Left lobe of liver (tissue), 2 donors: Measurements from ENCODE around the gene TLX1. TPM values are rescaled to one million over a fixed set of nuclear protein-coding genes. Genes with fewer than 3 reads are reported as not detected.
"Not testable (repeated sequence)": the region's sequence is repeated elsewhere in the genome, so short reads cannot be mapped to it uniquely, and the experiment has no call there.

Source experiments
- ATAC-seq: fragments of 200-7000 bp; cut with Tn5 transposase; one replicate; pipeline ENCODE4 v1.9.1; 2020; ENCODE audit warnings: mild to moderate bottlenecking, moderate library complexity
- DNase-seq: peaks from one replicate; pipeline ENCODE4 v3.0.0-alpha.2; 2020; ENCODE audit warnings: low spot score
- total RNA-seq: library from RNA; stranded (reverse); gene quantifications from one replicate; pipeline ENCODE4 v1.2.1, GENCODE V29; 2021
- donor health status: DM: no; HTN: no; CAD: no; lungs with moderate emphysema.
- donor health status: DM: no; HTN: yes; CAD: no.

TLX1 gene
- total RNA-seq, 1 donor from 2014 or later: 1.3 TPM

GRCh38 chr10:101146392-101147251 is 15.5 kb downstream of the TLX1 start:
- ATAC-seq (peak; percentile 23), DNase-seq (no peak)

GRCh38 chr10:101151395-101151794 is 20.3 kb downstream of the TLX1 start:
- DNase-seq (no peak), ATAC-seq (no peak)

DNA sequence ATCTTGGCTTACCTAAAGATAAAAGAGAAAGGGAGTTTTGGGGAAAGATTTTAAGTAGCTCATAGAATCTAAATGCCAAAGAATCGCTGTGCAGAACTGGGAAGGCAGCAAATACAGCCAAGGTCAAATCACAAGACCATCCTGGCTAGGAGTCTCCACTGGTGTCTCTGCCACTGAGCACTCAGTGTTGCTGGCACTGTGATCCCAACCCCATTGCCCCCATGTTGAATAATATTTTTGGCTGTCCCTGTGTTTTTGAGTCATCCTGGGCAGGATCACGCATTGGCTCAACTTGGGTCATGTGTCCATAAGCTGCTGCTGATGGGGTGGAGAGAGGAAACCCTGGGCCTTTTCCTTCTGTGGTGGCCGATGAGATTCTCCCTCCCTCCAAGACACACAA is 21.2 kb downstream of the TLX1 start:
- DNase-seq (no peak), ATAC-seq (no peak)

DNA sequence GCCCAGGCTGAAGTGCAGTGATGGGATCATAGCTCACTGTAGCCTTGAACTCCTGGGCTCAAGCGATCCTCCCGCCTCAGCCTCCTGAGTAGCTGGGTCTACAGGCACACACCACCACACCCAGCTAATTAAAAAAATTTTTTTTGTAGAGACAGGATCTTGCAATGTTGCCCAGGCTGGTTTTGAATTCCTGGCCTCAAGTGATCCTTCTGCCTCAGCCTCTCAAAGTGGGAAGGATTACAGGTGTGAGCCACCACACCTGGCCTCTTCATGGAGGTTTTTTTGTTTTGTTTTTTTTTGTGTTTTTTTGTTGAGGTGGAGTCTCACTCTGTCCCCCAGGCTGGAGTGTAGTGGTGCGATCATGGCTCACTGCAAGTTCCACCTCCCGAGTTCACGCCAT is 23.4 kb downstream of the TLX1 start:
- DNase-seq, ATAC-seq: not testable (repeated sequence)

- ATAC-seq (no peak), DNase-seq (no peak)
Observed at GRCh38 chr10:101155896-101156295, 24.8 kb downstream of the TLX1 start.

DNA sequence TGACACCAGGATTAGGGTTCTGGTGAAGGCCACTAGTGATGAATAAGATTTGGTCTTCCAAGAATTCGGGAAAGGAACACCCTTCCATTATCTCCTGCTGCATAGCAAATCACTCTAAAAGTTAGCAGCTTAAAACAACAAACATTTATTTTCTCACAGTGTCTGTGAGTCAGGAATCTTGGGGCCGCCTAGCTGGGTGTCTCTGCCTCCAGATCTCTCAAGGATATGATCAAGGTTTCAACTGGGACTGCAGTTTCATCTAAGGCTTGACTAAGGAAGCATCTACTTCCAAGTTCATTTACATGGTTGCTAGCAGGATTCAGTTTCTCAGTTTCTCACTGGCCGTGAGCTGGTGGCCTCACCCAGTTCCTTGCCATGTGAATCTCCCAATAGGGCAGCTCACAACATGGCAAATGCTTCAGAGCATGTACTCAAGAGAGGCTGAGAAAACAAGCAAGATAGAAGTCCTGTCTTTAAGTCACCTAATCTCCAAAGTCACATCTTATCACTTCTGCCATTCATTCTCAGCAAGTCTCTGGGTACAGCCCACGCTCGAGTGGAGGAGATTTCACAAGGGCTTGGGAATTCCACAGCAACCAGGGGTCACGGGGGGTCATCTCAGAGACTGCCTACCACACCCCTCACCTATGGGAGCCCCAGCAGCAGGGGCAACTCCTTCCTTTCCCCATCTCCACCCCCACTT is 26.8 kb downstream of the TLX1 start:
- DNase-seq (no peak), ATAC-seq (no peak)

DNA sequence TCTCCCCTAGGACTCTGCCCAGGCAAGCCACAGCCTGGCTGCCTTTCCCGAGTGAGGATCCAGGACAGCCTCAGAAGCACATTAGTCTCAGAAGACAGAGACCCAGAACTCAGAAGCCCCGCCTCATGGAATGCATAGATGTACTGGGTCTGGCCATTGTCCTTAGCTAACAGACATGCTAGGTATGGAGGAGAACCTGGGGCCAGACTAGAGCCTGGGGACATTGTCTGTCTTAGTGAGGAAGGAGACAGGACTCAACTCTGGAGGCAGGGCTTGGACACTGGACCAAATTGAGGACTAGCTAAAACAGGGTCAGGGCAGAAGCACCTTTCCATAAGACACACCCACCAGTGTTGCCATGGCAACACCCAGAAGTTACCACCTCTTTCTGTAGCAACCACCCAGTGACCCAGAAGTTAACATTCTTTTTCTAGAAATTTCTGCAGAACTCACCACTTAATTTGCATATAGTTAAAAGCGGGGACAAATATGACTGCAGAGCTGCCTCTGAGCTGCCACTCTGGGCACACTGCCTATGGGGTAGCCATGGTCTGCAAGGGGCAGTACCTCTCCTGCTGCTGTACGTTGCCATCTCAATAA is 27.5 kb downstream of the TLX1 start:
- DNase-seq: no peak
- no peak for ATAC-seq

DNA sequence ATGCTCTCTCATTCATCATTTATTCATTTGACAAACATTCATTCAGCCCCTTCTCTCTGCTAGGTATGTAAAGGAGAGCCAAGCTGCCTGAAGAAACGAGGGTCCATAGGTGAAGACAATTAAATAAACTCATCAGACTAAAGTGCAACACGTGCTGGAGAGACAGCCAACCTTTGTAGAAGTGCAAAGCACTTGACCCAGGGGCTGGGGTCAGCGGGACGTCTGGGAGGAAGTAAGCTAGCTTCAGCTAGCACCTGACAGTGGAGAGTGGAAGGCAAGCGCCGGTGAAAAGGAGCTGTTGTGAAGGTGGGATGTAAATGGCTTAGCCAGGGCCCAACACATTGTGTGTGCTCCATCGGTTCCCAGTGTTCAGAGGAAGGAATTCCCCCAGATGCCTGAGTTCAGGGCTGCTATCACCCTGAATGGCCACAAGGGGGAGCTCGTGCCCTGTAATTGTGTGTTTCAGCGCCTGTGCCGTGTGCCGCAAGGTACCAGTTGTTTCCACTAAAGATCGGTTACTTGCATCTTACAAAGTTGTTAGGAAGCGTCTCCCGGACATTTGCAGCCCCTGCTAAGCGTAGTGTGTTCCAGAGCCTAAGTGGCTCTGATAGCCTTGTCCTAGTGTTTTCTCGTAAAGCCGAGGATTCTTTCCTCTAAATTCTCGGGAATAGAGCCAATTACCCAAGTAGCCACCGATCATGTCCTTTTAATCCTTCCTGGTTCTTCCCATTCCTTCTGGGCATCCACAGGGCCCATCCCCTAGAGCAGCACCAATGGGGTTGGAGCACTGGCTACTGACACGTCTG is 30.6 kb downstream of the TLX1 start:
- DNase-seq: peak; percentile 72
- peak; percentile 99 for ATAC-seq

DNA sequence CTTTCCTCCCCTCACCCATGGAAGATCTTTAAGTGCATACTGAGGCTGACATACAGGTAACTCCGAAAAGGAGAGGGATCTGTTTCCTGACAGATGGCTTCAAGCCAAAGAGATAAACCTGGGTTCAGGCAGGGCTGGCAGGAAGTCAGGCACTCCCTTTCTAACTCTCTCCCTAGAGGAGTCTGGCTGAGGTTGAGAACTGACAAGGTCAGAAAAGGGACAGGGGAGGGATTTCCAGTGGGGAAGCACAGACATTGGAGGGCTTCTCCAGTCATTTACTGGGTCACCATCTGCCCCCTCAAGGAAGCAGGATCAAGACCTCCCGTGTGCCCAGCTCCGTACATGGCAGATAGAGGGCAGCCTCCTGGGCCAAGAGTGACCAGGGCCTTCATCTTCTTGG is 31.6 kb downstream of the TLX1 start:
- ATAC-seq (no peak), DNase-seq (no peak)

DNA sequence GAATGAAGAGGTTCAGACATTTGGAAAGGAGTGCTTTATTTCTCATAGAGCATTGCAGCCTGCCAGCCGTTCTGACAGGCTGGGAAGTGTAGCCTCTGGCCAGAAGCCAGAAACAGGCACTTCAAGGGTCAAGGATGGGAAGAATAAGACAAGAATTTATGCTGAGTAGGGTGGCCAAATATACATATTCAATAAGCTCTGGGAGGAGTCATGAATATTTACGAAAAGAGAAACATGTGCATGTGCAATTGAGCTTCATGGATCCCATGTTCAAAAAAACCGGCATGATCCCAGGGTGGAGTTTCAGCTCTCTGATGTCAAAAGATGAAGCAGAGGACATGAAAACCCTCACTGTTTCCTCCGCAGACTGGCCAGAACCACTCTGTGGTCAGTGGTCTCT is 32.9 kb downstream of the TLX1 start:
- ATAC-seq (no peak), DNase-seq (no peak)

DNA sequence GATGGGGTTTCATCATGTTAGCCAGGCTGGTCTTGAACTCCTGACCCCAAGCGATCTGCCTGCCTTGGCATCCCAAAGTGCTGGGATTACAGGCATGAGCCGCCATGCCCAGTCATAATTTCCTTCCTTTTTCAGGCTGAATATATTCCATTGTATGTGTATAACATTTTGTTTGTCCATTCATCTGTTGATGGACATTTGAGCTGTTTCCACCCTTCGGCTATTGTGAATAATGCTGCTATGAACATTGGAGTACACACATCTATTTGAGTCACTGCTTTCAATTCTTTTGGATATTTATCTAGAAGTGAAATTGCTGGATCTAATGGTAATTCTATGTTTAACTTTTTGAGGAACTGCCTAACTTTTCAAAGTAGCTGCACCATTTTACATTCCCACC is 34.6 kb downstream of the TLX1 start:
- ATAC-seq: no peak
- DNase-seq: no peak

DNA sequence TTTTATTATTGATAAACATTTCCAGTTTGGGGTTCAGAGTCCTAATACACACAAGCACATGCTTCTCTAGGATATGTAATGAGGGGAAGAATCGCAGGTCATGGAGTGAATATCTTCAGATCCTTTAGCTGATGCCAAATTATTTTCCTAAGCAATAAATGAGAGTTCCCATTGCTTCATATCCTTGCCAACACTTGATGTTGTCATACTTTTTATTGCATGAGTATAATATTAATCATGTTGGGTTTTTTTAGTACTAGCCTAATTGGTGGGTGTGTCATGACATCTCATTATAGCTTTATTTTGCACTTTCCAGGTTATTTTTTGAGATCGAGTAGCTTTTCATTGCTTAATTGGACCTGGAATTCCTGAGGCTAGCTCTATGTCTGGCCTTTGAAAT is 35.3 kb downstream of the TLX1 start:
- no peak for ATAC-seq
- DNase-seq: no peak

DNA sequence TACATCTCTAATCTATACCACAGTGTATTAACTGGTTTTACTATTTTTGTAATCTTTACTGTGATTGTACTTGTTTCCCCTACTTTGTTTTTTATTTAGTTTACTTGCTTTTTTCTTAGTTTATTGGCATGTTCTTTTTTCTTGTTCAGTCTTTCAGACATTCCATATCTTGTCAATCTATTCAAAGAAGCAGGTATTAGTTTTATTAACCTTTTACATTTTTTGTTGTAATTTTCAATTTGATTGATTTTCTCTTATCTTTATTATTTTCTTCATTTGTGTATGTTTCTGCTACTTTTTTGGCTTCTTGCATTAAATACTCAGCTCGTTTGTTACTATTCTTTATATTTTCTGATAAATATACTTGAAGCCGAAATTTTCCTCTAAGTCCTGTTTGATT is 41.6 kb downstream of the TLX1 start:
- ATAC-seq (no peak), DNase-seq (no peak)

- ATAC-seq (no peak), DNase-seq (no peak)
Observed at GRCh38 chr10:101174319-101174718, 43.2 kb downstream of the TLX1 start.

- DNase-seq: no peak
- no peak for ATAC-seq
Observed at GRCh38 chr10:101176577-101176976, 45.5 kb downstream of the TLX1 start.

GRCh38 chr10:101182936-101183335 is 51.8 kb downstream of the TLX1 start:
- DNase-seq (no peak), ATAC-seq (no peak)

DNA sequence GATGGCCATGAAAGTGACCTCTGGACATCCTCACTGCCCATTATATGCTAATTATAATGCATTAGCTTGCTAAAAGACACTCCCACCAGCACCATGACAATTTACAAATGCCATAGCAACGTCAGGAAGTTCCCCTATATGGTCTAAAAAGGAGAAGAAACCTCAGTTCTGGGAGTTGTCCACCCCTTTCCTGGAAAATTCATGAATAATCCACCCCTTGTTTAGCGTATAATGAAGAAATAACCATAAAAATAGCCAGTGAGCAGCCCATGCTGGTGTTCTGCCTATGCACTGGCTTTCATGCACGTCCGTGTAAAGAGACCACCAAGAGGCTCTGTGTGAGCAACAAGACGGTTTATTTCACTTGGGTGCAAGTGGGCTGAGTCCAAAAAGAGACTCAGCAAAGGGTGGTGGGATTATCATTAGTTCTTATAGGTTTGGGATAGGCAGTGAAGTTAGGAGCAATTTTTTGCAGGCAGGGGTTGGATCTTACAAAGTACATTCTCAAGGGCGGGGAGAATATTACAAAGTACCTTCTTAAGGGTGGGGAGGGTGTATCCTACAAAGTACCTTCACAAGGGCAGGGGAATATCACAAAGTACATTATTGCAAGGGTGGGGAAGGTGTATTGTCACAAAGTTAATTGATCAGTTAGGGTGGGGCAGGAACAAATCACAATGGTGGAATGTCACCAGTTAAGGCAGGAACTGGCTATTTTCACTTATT is 52.5 kb downstream of the TLX1 start:
- no peak for DNase-seq
- no peak for ATAC-seq
